ENCODE data around the gene TRAK2. TPM values are rescaled to one million over a fixed set of nuclear protein-coding genes. Genes with fewer than 3 reads are reported as not detected.
"Not testable (repeated sequence)": the region's sequence is repeated elsewhere in the genome, so short reads cannot be mapped to it uniquely, and the experiment has no call there.

The TRAK2 gene
- total and polyA plus RNA-seq, 2 donors (not counting 1 experiment from before 2014, with no cell fraction given) = 16.9 to 21.6 TPM

- no peak overlapping the region for H3K9ac ChIP-seq (ENCODE audit: low read length)
- intact Hi-C loops (cut with micrococcal nuclease) = no loop called here
- DNase-seq (no peak), ATAC-seq (ENCODE audit: low read depth) (no peak)
- H3K4me2 ChIP-seq (replicated peaks; ENCODE audit: low read depth, low read length, poor library complexity, severe bottlenecking) = no peak overlapping the region
- Mint-ChIP-seq H3K4me1 (peaks cover 39% of the 10 kb centered on the region), H3K9me3 (ENCODE audit: insufficient read depth) (no peaks in the 10 kb centered on the region), H3K27me3 (no peaks in the 10 kb centered on the region), H3K27ac (no peak overlapping the region), H3K4me3 (no peak overlapping the region)
- POLR2A ChIA-PET = interaction anchor here (0.6 kb wide), 1 partner anchor 9 kb away, joined by 3 read pairs; no protein-coding TSS in a partner anchor
- peaks cover 0 to 4% of the 10 kb centered on the region in 2 experiments for H3K36me3 ChIP-seq (replicated peaks in 1 of 2; ENCODE audit: control extremely low read depth in 1 of 2, control insufficient read depth in 1 of 2, extremely low read depth in 1 of 2, insufficient read depth in 2 of 2, low read length in 1 of 2)
- no peak overlapping the region for H2AFZ ChIP-seq (ENCODE audit: insufficient read depth, low read depth, low read length, poor library complexity, severe bottlenecking)
- H3K4me1 ChIP-seq (ENCODE audit: control insufficient read depth in 2 of 2, insufficient read depth in 2 of 2, low read length in 2 of 2) = peaks cover 17 to 22% of the 10 kb centered on the region in 2 donors
- CTCF ChIA-PET = interaction anchor here (0.8 kb wide), 1 partner anchor 9 kb away, joined by 5 read pairs; no protein-coding TSS in a partner anchor
- no peaks in the 10 kb centered on the region for H3K27me3 ChIP-seq (replicated peaks in 1 of 4; ENCODE audit: control extremely low read depth in 1 of 4, control insufficient read depth in 3 of 4, insufficient read depth in 4 of 4, low read length in 3 of 4)
- no peak overlapping the region for H3K27ac ChIP-seq (ENCODE audit: low read length in 2 of 2)
- peaks cover 26% of the 10 kb centered on the region for H4K20me1 ChIP-seq (ENCODE audit: control insufficient read depth, insufficient read depth, low read length, poor library complexity, severe bottlenecking)
- H3K79me2 ChIP-seq (ENCODE audit: control insufficient read depth, insufficient read depth, low read length) = peaks cover 74% of the 10 kb centered on the region
- no peak overlapping the region for H3K4me3 ChIP-seq (ENCODE audit: control extremely low read depth in 1 of 5, extremely low read depth in 1 of 5, insufficient read depth in 1 of 5, low read depth in 2 of 5, low read length in 4 of 5)
- TF ChIP-seq CTCF (IDR thresholded peaks at IDR 0.05) (no peak), EZH2 (IDR thresholded peaks at IDR 0.05; ENCODE audit: borderline replicate concordance, insufficient read depth, low read depth, low read length, poor library complexity, severe bottlenecking) (no peak)
- 100% methylated on average over 2 of the region's 5 CpGs for WGBS (ENCODE audit: insufficient coverage)
- H3K9me3 ChIP-seq (ENCODE audit: control extremely low read depth in 1 of 3, control insufficient read depth in 2 of 3, insufficient read depth in 1 of 3, low read length in 2 of 3) = no peaks in the 10 kb centered on the region
Observed at GRCh38 chr2:201430839-201431238, 20.4 kb downstream of the TRAK2 start.

GRCh38 chr2:201430322-201430721 lies 20.9 kb downstream of the TRAK2 start:
- H3K36me3 ChIP-seq (replicated peaks in 1 of 2; ENCODE audit: control extremely low read depth in 1 of 2, control insufficient read depth in 1 of 2, extremely low read depth in 1 of 2, insufficient read depth in 2 of 2, low read length in 1 of 2); intact Hi-C loops (cut with micrococcal nuclease); DNase-seq; ATAC-seq (ENCODE audit: low read depth); POLR2A ChIA-PET; H3K9me3 ChIP-seq (ENCODE audit: control extremely low read depth in 1 of 3, control insufficient read depth in 2 of 3, insufficient read depth in 1 of 3, low read length in 2 of 3); H3K4me3 ChIP-seq (ENCODE audit: control extremely low read depth in 1 of 5, extremely low read depth in 1 of 5, insufficient read depth in 1 of 5, low read depth in 2 of 5, low read length in 4 of 5); CTCF ChIA-PET; H3K9me3 Mint-ChIP-seq (ENCODE audit: insufficient read depth); H3K9ac ChIP-seq (ENCODE audit: low read length); H3K27me3 Mint-ChIP-seq; H3K4me3 Mint-ChIP-seq; H2AFZ ChIP-seq (ENCODE audit: insufficient read depth, low read depth, low read length, poor library complexity, severe bottlenecking); H3K27ac ChIP-seq (ENCODE audit: low read length in 2 of 2); H3K27ac Mint-ChIP-seq; H3K4me2 ChIP-seq (replicated peaks; ENCODE audit: low read depth, low read length, poor library complexity, severe bottlenecking); H3K27me3 ChIP-seq (replicated peaks in 1 of 4; ENCODE audit: control extremely low read depth in 1 of 4, control insufficient read depth in 3 of 4, insufficient read depth in 4 of 4, low read length in 3 of 4): not testable (repeated sequence)
- H3K4me1 Mint-ChIP-seq = peaks cover 38% of the 10 kb centered on the region
- Histone ChIP-seq H4K20me1 (ENCODE audit: control insufficient read depth, insufficient read depth, low read length, poor library complexity, severe bottlenecking) (peaks cover 22% of the 10 kb centered on the region), H3K79me2 (ENCODE audit: control insufficient read depth, insufficient read depth, low read length) (peaks cover 69% of the 10 kb centered on the region), H3K4me1 (ENCODE audit: control insufficient read depth in 2 of 2, insufficient read depth in 2 of 2, low read length in 2 of 2) (peaks cover 17 to 22% of the 10 kb centered on the region in 2 donors)
- 98% methylated on average over 12 of the region's 12 CpGs for WGBS (ENCODE audit: insufficient coverage)

- CTCF ChIA-PET; H2AFZ ChIP-seq (ENCODE audit: insufficient read depth, low read depth, low read length, poor library complexity, severe bottlenecking); H3K27me3 Mint-ChIP-seq; H3K9me3 ChIP-seq (ENCODE audit: control extremely low read depth in 1 of 3, control insufficient read depth in 2 of 3, insufficient read depth in 1 of 3, low read length in 2 of 3); ATAC-seq (ENCODE audit: low read depth); H3K27ac Mint-ChIP-seq; H3K4me3 ChIP-seq (ENCODE audit: control extremely low read depth in 1 of 5, extremely low read depth in 1 of 5, insufficient read depth in 1 of 5, low read depth in 2 of 5, low read length in 4 of 5); intact Hi-C loops (cut with micrococcal nuclease); POLR2A ChIA-PET; H3K9me3 Mint-ChIP-seq (ENCODE audit: insufficient read depth); H3K27me3 ChIP-seq (replicated peaks in 1 of 4; ENCODE audit: control extremely low read depth in 1 of 4, control insufficient read depth in 3 of 4, insufficient read depth in 4 of 4, low read length in 3 of 4); H3K4me3 Mint-ChIP-seq; H3K4me2 ChIP-seq (replicated peaks; ENCODE audit: low read depth, low read length, poor library complexity, severe bottlenecking); DNase-seq; H3K27ac ChIP-seq (ENCODE audit: low read length in 2 of 2); H3K9ac ChIP-seq (ENCODE audit: low read length); H3K36me3 ChIP-seq (replicated peaks in 1 of 2; ENCODE audit: control extremely low read depth in 1 of 2, control insufficient read depth in 1 of 2, extremely low read depth in 1 of 2, insufficient read depth in 2 of 2, low read length in 1 of 2): not testable (repeated sequence)
- Histone ChIP-seq H3K4me1 (ENCODE audit: control insufficient read depth in 2 of 2, insufficient read depth in 2 of 2, low read length in 2 of 2) (peaks cover 17 to 22% of the 10 kb centered on the region in 2 donors), H3K79me2 (ENCODE audit: control insufficient read depth, insufficient read depth, low read length) (peaks cover 64% of the 10 kb centered on the region), H4K20me1 (ENCODE audit: control insufficient read depth, insufficient read depth, low read length, poor library complexity, severe bottlenecking) (peaks cover 22% of the 10 kb centered on the region)
- 94% methylated on average over 6 of the region's 6 CpGs for WGBS (ENCODE audit: insufficient coverage)
- H3K4me1 Mint-ChIP-seq = peaks cover 38% of the 10 kb centered on the region
Observed at GRCh38 chr2:201429835-201430234, 21.4 kb downstream of the TRAK2 start.

Measured in B cell (primary cell).